T-helper 17 cell (primary cell): ENCODE results near the gene PEX19. TPM values are rescaled to one million over a fixed set of nuclear protein-coding genes. Genes with fewer than 3 reads are reported as not detected.

ENCODE experiments used
- ATAC-seq: fragments of 150-1000 bp; cut with Tn5 transposase; 2 replicates; pipeline ENCODE4 v1.10.0; 2021; ENCODE audit warnings: mild to moderate bottlenecking, moderate library complexity
- DNase-seq, 3 donors: peaks; one replicate each; pipeline versions ENCODE4 v3.0.0 to v3.0.0-alpha.2; 2020 to 2021
- H3K9me3 ChIP-seq: one replicate; pipeline ENCODE4 v1.7.0; 2013; ENCODE audit warnings: low read length, mild to moderate bottlenecking; ENCODE audit not compliant: control insufficient read depth, poor library complexity, severe bottlenecking
- H3K27ac Mint-ChIP-seq: one replicate; pipeline ENCODE4 v1.8.0; 2022; ENCODE audit warnings: mild to moderate bottlenecking, moderate library complexity, mixed read lengths
- H3K27me3 Mint-ChIP-seq: one replicate; pipeline ENCODE4 v1.8.0; 2022; ENCODE audit warnings: mixed read lengths
- H3K36me3 Mint-ChIP-seq: one replicate; pipeline ENCODE4 v1.8.0; 2022; ENCODE audit warnings: low read depth, mixed read lengths
- H3K4me1 Mint-ChIP-seq: one replicate; pipeline ENCODE4 v1.8.0; 2022; ENCODE audit warnings: mild to moderate bottlenecking, mixed read lengths
- H3K4me3 Mint-ChIP-seq: one replicate; pipeline ENCODE4 v1.8.0; 2022; ENCODE audit warnings: mild to moderate bottlenecking, moderate library complexity, mixed read lengths
- total RNA-seq, 4 donors: library from RNA in 2 of 4; stranded (reverse) in 2 of 4; gene quantifications; one replicate each; pipeline ENCODE4 v1.2.3 and lab custom pipeline; 2022 to 2026

The PEX19 gene
- total RNA-seq, 2 donors from 2014 or later, result 28.9 to 34.7 TPM

- peaks cover 6% of the 10 kb centered on the region for H3K36me3 Mint-ChIP-seq
- H3K4me3 Mint-ChIP-seq, result peak within 1 kb of the TSS; percentile 99
- no peaks in the 10 kb centered on the region for H3K27me3 Mint-ChIP-seq
- H3K4me1 Mint-ChIP-seq, result peaks cover 37% of the 10 kb centered on the region
- peak within 1 kb of the TSS; percentile 100 for H3K27ac Mint-ChIP-seq
- no peaks in the 10 kb centered on the region for H3K9me3 ChIP-seq
- ATAC-seq (peak; percentile 87), DNase-seq (peak; percentile 92 to 97 (median 94))
Measured at GRCh38 chr1:160261893-160262794, 22.8 kb downstream of the PEX19 start, which contains the start of gene DCAF8. Gene DCAF8 (minus strand): TSS chr1:160262549. CDS start chr1:160244008, 18,541 bp downstream.

GRCh38 chr1:160261556-160261892 lies 23.4 kb downstream of the PEX19 start:
- Mint-ChIP-seq H3K27ac (peak overlapping the region; percentile 100), H3K36me3 (peaks cover 6% of the 10 kb centered on the region), H3K27me3 (no peaks in the 10 kb centered on the region), H3K4me3 (peak overlapping the region; percentile 99), H3K4me1 (peaks cover 37% of the 10 kb centered on the region)
- ATAC-seq, result peak; percentile 71
- H3K9me3 ChIP-seq, result no peaks in the 10 kb centered on the region
- DNase-seq, result peak; percentile 31 to 64 (median 60)

GRCh38 chr1:160260406-160261382 lies 24.2 kb downstream of the PEX19 start:
- DNase-seq, result no peak
- H3K27ac Mint-ChIP-seq, result peak overlapping the region; percentile 100
- peak overlapping the region; percentile 86 for H3K4me3 Mint-ChIP-seq
- H3K9me3 ChIP-seq, result no peaks in the 10 kb centered on the region
- no peaks in the 10 kb centered on the region for H3K27me3 Mint-ChIP-seq
- peaks cover 6% of the 10 kb centered on the region for H3K36me3 Mint-ChIP-seq
- ATAC-seq, result no peak
- H3K4me1 Mint-ChIP-seq, result peaks cover 37% of the 10 kb centered on the region

- peaks cover 32% of the 10 kb centered on the region for H3K4me1 Mint-ChIP-seq
- H3K4me3 Mint-ChIP-seq, result no peak overlapping the region
- no peak for DNase-seq
- peak overlapping the region; percentile 100 for H3K27ac Mint-ChIP-seq
- H3K36me3 Mint-ChIP-seq, result peaks cover 6% of the 10 kb centered on the region
- no peaks in the 10 kb centered on the region for H3K27me3 Mint-ChIP-seq
- no peaks in the 10 kb centered on the region for H3K9me3 ChIP-seq
- no peak for ATAC-seq
Measured at GRCh38 chr1:160258177-160258798, 26.6 kb downstream of the PEX19 start.

- peaks cover 33% of the 10 kb centered on the region for H3K4me1 Mint-ChIP-seq
- no peaks in the 10 kb centered on the region for H3K27me3 Mint-ChIP-seq
- DNase-seq, result no peak
- no peak for ATAC-seq
- no peak overlapping the region for H3K4me3 Mint-ChIP-seq
- H3K27ac Mint-ChIP-seq, result peak overlapping the region; percentile 100
- H3K9me3 ChIP-seq, result no peaks in the 10 kb centered on the region
- peaks cover 8% of the 10 kb centered on the region for H3K36me3 Mint-ChIP-seq
Measured at GRCh38 chr1:160257411-160258015, 27.4 kb downstream of the PEX19 start.

GRCh38 chr1:160256396-160257046 lies 28.4 kb downstream of the PEX19 start:
- no peaks in the 10 kb centered on the region for H3K27me3 Mint-ChIP-seq
- peaks cover 33% of the 10 kb centered on the region for H3K4me1 Mint-ChIP-seq
- H3K4me3 Mint-ChIP-seq, result no peak overlapping the region
- no peak for ATAC-seq
- H3K9me3 ChIP-seq, result no peaks in the 10 kb centered on the region
- H3K27ac Mint-ChIP-seq, result no peak overlapping the region
- H3K36me3 Mint-ChIP-seq, result peaks cover 7% of the 10 kb centered on the region
- DNase-seq, result no peak

- Mint-ChIP-seq H3K27me3 (no peaks in the 10 kb centered on the region), H3K4me1 (peaks cover 28% of the 10 kb centered on the region), H3K27ac (no peak overlapping the region), H3K4me3 (no peak overlapping the region), H3K36me3 (peaks cover 7% of the 10 kb centered on the region)
- no peaks in the 10 kb centered on the region for H3K9me3 ChIP-seq
- no peak for ATAC-seq
- DNase-seq, result no peak
Measured at GRCh38 chr1:160255781-160256300, 29.1 kb downstream of the PEX19 start.

GRCh38 chr1:160251687-160252526 lies 33.0 kb downstream of the PEX19 start:
- ATAC-seq (peak; percentile 97), DNase-seq (peak; percentile 16 to 29 (median 29))
- peaks cover 4% of the 10 kb centered on the region for H3K36me3 Mint-ChIP-seq
- peak overlapping the region; percentile 89 for H3K27ac Mint-ChIP-seq
- H3K4me1 Mint-ChIP-seq, result peaks cover 13% of the 10 kb centered on the region
- no peak overlapping the region for H3K4me3 Mint-ChIP-seq
- H3K9me3 ChIP-seq, result no peaks in the 10 kb centered on the region
- no peaks in the 10 kb centered on the region for H3K27me3 Mint-ChIP-seq

GRCh38 chr1:160251011-160251410 lies 33.9 kb downstream of the PEX19 start:
- Mint-ChIP-seq H3K36me3 (peaks cover 4% of the 10 kb centered on the region), H3K27ac (peak overlapping the region; percentile 89), H3K27me3 (no peaks in the 10 kb centered on the region), H3K4me1 (peaks cover 15% of the 10 kb centered on the region), H3K4me3 (no peak overlapping the region)
- DNase-seq, result no peak
- ATAC-seq, result no peak
- H3K9me3 ChIP-seq, result no peaks in the 10 kb centered on the region

GRCh38 chr1:160247053-160247452 lies 37.9 kb downstream of the PEX19 start:
- Mint-ChIP-seq H3K27ac (no peak overlapping the region), H3K4me3 (no peak overlapping the region), H3K36me3 (no peaks in the 10 kb centered on the region), H3K4me1 (peaks cover 20% of the 10 kb centered on the region), H3K27me3 (no peaks in the 10 kb centered on the region)
- DNase-seq (no peak), ATAC-seq (no peak)
- H3K9me3 ChIP-seq, result no peaks in the 10 kb centered on the region

- peak overlapping the region; percentile 60 for H3K27ac Mint-ChIP-seq
Measured at GRCh38 chr1:160245434-160245833, 39.5 kb downstream of the PEX19 start.

More at GRCh38 chr1:160245434-160245833, 39.5 kb downstream of the PEX19 start:
- H3K9me3 ChIP-seq, result no peaks in the 10 kb centered on the region
- Mint-ChIP-seq H3K36me3 (no peaks in the 10 kb centered on the region), H3K4me3 (no peak overlapping the region), H3K27me3 (no peaks in the 10 kb centered on the region), H3K4me1 (peaks cover 17% of the 10 kb centered on the region)
- ATAC-seq (no peak), DNase-seq (no peak)
